Measurements from ENCODE around the gene RRP1. TPM values are rescaled to one million over a fixed set of nuclear protein-coding genes. Genes with fewer than 3 reads are reported as not detected.

RRP1 gene
- total and polyA plus RNA-seq, 2 of the 13 experiments (the other 11 are each of a cell fraction or from before 2014, with no cell fraction given) = 20.1 to 35.1 TPM

- no peak for TF ChIP-seq ZNF646 (CRISPR knock-in tag; IDR thresholded peaks at IDR 0.05)
Measured at GRCh38 chr21:43790010-43790524, 690 bp downstream of the RRP1 start (continued).

DNA sequence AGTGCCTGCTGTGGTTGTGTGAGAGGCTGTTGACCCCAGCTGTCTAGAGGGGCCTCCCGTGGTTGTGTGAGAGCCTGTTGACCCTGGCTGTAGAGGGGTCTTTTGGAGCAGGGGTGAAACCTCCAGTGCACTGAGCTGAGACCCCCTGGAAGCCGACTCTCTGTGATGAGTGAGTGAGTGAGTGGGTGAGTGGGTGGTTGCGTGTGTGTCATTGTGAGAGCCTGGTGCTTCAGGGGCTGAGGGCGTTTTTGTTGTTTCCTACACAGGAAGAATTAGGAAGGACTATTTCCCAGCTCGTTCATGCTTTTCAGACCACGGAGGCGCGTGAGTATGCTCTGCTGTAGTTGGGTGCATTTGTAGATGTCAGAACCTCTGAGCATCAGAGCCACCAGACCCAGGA, 3.0 kb downstream of the RRP1 start:
- Histone ChIP-seq H3K27me3 (ENCODE audit: control insufficient read depth in 1 of 2, insufficient read depth in 2 of 2, low read length in 2 of 2) (no peaks in the 10 kb centered on the region; a peak in 1 of 5 replicates), H3K4me2 (ENCODE audit: low read depth, low read length) (no peak overlapping the region), H3K36me3 (replicated peaks in 1 of 2; ENCODE audit: control insufficient read depth in 1 of 2, insufficient read depth in 2 of 2, low read length in 2 of 2) (peaks cover 33 to 61% of the 10 kb centered on the region in 2 experiments), H4K20me1 (ENCODE audit: insufficient read depth, low read length) (peaks cover 7% of the 10 kb centered on the region; the same call in 1 of the 2 replicates), H3K9me3 (ENCODE audit: low read length) (no peaks in the 10 kb centered on the region), H3K9ac (ENCODE audit: insufficient read depth, low read depth, low read length) (no peak overlapping the region), H3K4me1 (ENCODE audit: insufficient read depth, low read length) (peaks cover 12% of the 10 kb centered on the region), H3K27ac (ENCODE audit: extremely low read length, insufficient read depth, low read length) (no peak overlapping the region), H3K79me2 (ENCODE audit: insufficient read depth, low read length) (peaks cover 45% of the 10 kb centered on the region), H3K4me3 (replicated peaks in 1 of 3; ENCODE audit: insufficient read depth in 1 of 3, low read depth in 2 of 3, low read length in 3 of 3) (no peak overlapping the region), H2AFZ (ENCODE audit: low read length) (no peak overlapping the region)
- DNase-seq (ENCODE audit: low spot score) = no peak
- intact Hi-C loops (cut with micrococcal nuclease; ENCODE audit: unreplicated experiment) (no loop called here), in situ Hi-C loops (cut with HindIII; ENCODE audit: extremely low pct_ligation_motif_present, low pct_unique_long_range_greater_than_20kb) (no loop called here)
- no peak for FAIRE-seq
- WGBS (ENCODE audit: low lambda C conversion rate) = 93% methylated on average over 8 of the region's 8 CpGs
- ATAC-seq = no peak
- ChIA-PET POLR2A (no interaction called here), CTCF (ENCODE audit: low intra/inter-chr PET ratio, low total read pairs) (no interaction called here)
- BruUV-seq (replicated peaks) = no TSS peak
- TF ChIP-seq ATF6 (CRISPR knock-in tag; conservative IDR thresholded peaks at IDR 0.05) (no peak), SNAI1 (CRISPR knock-in tag; IDR thresholded peaks at IDR 0.05; ENCODE audit: borderline replicate concordance) (no peak), MAFK (conservative IDR thresholded peaks at IDR 0.05 in 1 of 2, IDR thresholded peaks at IDR 0.05 in 1 of 2; ENCODE audit: low read length in 2 of 2) (no peak), ZNF781 (CRISPR knock-in tag; IDR thresholded peaks at IDR 0.05; ENCODE audit: borderline replicate concordance, not compliant biosample characterization) (no peak), ZNF10 (CRISPR knock-in tag; IDR thresholded peaks at IDR 0.05; ENCODE audit: borderline replicate concordance, low read depth) (no peak), ELF1 (CRISPR knock-in tag; IDR thresholded peaks at IDR 0.05) (no peak)
- TF ChIP-seq, protein P1, sequence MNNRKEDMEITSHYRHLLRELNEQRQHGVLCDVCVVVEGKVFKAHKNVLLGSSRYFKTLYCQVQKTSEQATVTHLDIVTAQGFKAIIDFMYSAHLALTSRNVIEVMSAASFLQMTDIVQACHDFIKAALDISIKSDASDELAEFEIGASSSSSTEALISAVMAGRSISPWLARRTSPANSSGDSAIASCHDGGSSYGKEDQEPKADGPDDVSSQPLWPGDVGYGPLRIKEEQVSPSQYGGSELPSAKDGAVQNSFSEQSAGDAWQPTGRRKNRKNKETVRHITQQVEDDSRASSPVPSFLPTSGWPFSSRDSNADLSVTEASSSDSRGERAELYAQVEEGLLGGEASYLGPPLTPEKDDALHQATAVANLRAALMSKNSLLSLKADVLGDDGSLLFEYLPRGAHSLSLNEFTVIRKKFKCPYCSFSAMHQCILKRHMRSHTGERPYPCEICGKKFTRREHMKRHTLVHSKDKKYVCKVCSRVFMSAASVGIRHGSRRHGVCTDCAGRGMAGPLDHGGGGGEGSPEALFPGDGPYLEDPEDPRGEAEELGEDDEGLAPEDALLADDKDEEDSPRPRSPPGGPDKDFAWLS (CRISPR knock-in tag; IDR thresholded peaks at IDR 0.05; ENCODE audit: borderline replicate concordance) = no peak
